Measurements from ENCODE around the gene CENPT. TPM values are rescaled to one million over a fixed set of nuclear protein-coding genes. Genes with fewer than 3 reads are reported as not detected.

The CENPT gene
- total and polyA plus RNA-seq, 2 donors (not counting 3 experiments of a cell fraction or from before 2014, with no cell fraction given): 60.3 to 61.3 TPM

- ChIA-PET CTCF (no interaction called here), POLR2A (no interaction called here)
- dilution Hi-C loops (cut with MboI; ENCODE audit: extremely low pct_ligation_motif_present, low sequenced_read_pairs) (no loop called here), intact Hi-C loops (cut with micrococcal nuclease) (no loop called here)
- BruUV-seq (replicated peaks): no TSS peak
- FAIRE-seq: no peak
- no peak overlapping the region for H2AFZ ChIP-seq (ENCODE audit: low read depth, low read length)
- H3K9me3 ChIP-seq (replicated peaks; ENCODE audit: control insufficient read depth, insufficient read depth, low read length): no peaks in the 10 kb centered on the region
- H3K36me3 ChIP-seq (ENCODE audit: control insufficient read depth in 2 of 2, extremely low read depth in 1 of 2, insufficient read depth in 2 of 2, low read length in 2 of 2): peaks cover 0 to 6% of the 10 kb centered on the region in 2 experiments
- H3K4me3 ChIP-seq (replicated peaks in 1 of 3; ENCODE audit: insufficient read depth in 1 of 3, low read depth in 1 of 3, low read length in 3 of 3): no peak overlapping the region
- H3K27me3 ChIP-seq (ENCODE audit: control insufficient read depth in 2 of 2, insufficient read depth in 2 of 2, low read length in 2 of 2): no peaks in the 10 kb centered on the region
- no peak overlapping the region for H3K9ac ChIP-seq (replicated peaks; ENCODE audit: extremely low read depth, insufficient read depth, low read length)
- no peaks in the 10 kb centered on the region for H3K79me2 ChIP-seq (ENCODE audit: control insufficient read depth, insufficient read depth, low read length)
- DNase-seq (ENCODE audit: low read depth, low spot score): no peak
- no peaks in the 10 kb centered on the region for H3K9me1 ChIP-seq (replicated peaks; ENCODE audit: control insufficient read depth, extremely low read depth, insufficient read depth, low read length)
- TF ChIP-seq, protein P1, sequence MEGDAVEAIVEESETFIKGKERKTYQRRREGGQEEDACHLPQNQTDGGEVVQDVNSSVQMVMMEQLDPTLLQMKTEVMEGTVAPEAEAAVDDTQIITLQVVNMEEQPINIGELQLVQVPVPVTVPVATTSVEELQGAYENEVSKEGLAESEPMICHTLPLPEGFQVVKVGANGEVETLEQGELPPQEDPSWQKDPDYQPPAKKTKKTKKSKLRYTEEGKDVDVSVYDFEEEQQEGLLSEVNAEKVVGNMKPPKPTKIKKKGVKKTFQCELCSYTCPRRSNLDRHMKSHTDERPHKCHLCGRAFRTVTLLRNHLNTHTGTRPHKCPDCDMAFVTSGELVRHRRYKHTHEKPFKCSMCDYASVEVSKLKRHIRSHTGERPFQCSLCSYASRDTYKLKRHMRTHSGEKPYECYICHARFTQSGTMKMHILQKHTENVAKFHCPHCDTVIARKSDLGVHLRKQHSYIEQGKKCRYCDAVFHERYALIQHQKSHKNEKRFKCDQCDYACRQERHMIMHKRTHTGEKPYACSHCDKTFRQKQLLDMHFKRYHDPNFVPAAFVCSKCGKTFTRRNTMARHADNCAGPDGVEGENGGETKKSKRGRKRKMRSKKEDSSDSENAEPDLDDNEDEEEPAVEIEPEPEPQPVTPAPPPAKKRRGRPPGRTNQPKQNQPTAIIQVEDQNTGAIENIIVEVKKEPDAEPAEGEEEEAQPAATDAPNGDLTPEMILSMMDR (IDR thresholded peaks at IDR 0.05; ENCODE audit: extremely low read depth in 1 of 2, insufficient read depth in 1 of 2, low read depth in 1 of 2, low read length in 2 of 2): no peak
- TF ChIP-seq FOS (IDR thresholded peaks at IDR 0.05; ENCODE audit: borderline replicate concordance, insufficient read depth, low read length) (no peak), GATA2 (IDR thresholded peaks at IDR 0.05; ENCODE audit: insufficient read depth, insufficient read length, low read depth, low read length) (no peak), POLR2A (IDR thresholded peaks at IDR 0.05; ENCODE audit: low read depth, low read length) (no peak), POLR2AphosphoS5 (IDR thresholded peaks at IDR 0.05; ENCODE audit: insufficient read depth, low read depth, low read length) (no peak), JUN (IDR thresholded peaks at IDR 0.05; ENCODE audit: borderline replicate concordance, insufficient read depth, insufficient read length, low read depth) (no peak), EZH2 (IDR thresholded peaks at IDR 0.05; ENCODE audit: borderline replicate concordance, low read depth, low read length, severe bottlenecking) (no peak), MYC (IDR thresholded peaks at IDR 0.05; ENCODE audit: low read depth, low read length) (no peak)
- TF ChIP-seq, protein P2, sequence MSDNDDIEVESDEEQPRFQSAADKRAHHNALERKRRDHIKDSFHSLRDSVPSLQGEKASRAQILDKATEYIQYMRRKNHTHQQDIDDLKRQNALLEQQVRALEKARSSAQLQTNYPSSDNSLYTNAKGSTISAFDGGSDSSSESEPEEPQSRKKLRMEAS (IDR thresholded peaks at IDR 0.05; ENCODE audit: insufficient read depth, insufficient read length): no peak
- H3K4me1 ChIP-seq (ENCODE audit: control insufficient read depth, extremely low read depth, insufficient read depth, low read length): no peaks in the 10 kb centered on the region
- no peak overlapping the region for H3K27ac ChIP-seq (ENCODE audit: insufficient read depth, low read depth, low read length)
- H4K20me1 ChIP-seq (replicated peaks; ENCODE audit: control insufficient read depth, extremely low read depth, insufficient read depth, low read length): no peaks in the 10 kb centered on the region
- no peak overlapping the region for H3K4me2 ChIP-seq (ENCODE audit: insufficient read depth, low read length)
Observed at GRCh38 chr16:67822511-67822910, 25.0 kb downstream of the CENPT start.
